ENCODE data around the gene NOC2L.
"Not testable (repeated sequence)": the region's sequence is repeated elsewhere in the genome, so short reads cannot be mapped to it uniquely, and the experiment has no call there.

NOC2L gene

DNA sequence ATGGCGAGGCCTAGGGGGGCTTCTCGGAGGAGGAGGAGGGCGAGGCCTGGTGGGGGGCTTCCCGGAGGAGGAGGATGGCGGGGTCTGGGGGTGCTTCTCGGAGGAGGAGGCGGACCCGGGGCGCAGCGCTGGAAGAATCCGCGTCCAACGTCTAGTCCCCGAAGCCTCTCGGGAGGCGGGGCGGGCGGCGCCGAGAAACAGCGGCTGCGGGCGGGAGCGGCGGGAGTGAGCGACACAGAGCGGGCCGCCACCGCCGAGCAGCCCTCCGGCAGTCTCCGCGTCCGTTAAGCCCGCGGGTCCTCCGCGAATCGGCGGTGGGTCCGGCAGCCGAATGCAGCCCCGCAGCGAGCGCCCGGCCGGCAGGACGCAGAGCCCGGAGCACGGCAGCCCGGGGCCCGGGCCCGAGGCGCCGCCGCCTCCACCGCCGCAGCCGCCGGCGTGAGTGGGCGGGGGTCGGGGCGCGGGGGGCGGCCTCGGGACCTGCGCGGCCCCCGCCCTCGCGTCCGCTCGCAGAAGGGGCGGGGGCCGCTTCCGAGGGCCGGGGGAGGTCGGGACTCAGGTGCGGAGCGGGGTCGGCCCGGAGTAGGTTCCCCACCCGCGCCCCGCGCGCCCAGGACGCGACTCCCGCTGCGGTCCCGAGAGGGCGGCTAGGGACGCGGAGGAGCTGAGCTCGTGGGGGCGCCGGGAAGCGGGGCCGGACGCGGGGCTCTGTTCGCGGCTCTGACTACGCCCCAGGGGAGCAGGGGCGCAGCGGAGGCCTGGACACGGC, 1.5 kb upstream of the NOC2L start, which contains the start of gene KLHL17:
KLHL17 (plus strand) TSS at position 222 of the 769 bp plus-strand sequence; CDS start at position 332, 110 bp downstream.
- DNase-seq, result peak; percentile 64 to 69

DNA sequence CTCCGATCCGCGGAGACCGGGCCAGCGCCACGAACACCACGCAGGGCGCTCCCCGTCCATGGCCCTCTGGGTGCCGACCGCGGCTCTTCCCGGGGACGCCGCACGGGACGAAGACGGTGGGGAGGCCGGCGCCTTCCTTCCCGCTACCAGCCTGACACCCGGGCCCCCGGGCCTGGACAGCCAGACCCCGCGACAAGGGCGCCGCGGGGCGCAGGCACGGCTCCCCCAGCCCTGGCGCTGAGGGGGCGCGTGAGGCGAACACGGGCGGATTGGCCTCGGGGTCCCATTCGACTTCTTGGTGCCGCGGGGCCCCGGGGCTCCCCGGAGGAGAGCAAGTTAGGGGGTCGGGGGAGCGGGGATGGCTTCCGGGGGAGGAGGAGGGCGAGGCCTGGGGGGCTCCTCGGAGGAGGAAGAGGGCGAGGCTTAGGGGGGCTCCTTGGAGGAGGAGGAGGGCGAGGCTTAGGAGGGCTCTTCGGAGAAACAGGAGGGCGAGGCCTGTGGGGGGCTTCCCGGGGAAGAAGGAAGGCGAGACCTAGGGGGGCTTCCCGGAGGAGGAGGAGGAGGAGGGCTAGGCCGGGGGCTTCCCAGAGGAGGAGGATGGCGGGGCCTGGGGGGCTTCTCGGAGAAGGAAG, 791 bp upstream of the NOC2L start:
- no peak for DNase-seq

DNA sequence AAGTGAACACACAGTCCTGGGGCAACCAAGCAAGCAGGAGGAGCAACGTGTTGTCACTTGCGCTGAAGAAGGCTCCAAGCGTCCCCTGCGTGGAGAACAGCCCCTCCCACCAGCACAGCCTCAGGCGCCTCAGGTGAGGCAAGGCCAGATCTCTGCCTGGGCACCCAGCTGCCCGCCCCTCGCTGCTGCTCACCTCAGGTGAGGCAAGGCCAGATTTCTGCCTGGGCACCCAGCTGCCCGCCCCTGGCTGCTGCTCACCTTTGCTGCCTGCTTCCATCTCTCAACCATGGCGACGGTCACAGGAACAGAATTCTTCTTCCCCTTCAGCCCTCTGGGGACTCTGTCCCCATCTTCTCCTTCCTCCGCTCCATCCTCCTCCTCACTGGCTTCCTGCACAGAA, 2.4 kb downstream of the NOC2L start:
- DNase-seq, result no peak

DNA sequence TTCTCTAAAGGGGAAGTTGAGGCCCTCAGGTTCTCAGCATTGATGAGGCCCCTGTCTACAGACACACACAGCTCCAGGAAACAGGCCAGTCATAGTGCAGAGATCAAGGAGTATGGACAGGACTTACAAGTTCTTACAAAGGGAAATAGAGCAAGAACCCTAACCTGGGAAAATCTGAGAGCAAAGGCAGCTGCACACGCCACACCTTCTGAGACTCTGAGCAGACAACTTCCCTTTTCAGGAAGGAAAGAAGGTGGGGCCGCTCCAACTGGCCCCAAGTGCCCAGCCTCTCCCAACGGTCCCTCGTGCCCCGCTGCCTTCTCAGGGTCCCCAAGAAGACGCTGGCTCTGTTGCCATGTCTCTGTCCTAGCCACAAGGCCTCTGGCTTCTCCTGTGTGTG, 3.6 kb downstream of the NOC2L start:
- DNase-seq, result peak in 1 of 2 donors; percentile 37

DNA sequence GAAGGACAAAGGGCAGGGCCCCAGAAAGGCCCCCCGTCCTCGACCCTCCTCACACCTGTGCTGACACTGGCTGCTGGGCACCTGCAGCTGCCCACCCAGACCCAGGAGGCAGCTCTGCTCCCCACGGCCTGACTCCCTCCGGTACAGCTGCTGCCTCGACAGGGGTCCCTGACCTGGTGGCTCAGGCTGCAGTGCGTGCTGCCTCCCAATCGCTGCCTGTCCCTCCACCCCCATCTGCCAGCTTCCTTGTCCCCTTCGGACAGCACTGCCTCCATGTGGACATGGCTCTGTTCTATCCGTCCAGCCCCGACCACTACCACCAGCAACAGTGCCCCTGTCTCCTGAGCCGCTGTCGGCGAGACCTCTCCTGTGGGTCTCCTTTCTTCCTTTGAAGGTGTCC, 4.1 kb downstream of the NOC2L start:
- no peak for DNase-seq

DNA sequence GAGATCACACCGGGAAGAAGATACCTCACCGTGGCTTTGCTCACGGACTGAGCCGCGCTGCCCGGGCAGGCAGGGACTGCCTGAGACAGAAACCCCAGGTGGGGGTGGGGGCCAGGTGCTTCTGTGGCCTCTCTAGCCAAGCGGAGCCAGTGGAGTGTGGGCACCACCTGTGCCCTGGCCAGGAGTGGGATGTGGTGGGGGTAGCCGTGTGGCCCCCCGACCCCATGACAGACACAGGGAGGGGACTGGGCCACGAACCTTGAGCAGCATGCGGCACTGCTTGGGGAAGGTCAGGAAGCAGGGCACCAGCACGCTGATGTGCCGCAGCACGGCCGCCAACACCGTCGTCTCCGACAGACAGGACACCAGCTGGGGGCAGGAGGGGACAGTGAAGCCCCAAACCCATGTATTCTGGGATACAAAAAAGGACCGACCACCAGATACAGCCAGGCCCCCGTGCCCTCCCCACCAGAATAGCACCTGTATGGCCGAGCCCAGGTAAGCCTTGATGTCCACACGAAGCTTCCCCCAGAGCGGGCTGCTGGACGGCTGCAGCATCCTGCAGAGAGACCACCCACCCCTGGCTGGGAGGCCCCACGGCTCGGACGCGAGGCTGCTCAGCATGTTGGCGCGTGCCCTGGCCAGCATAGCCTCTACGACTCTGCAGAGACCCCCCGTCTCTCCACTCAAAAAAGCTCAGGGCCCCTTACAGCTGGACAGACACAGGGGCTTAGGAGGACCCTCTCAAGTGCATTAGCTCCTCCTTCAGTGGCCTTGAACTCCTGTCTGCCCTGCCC, 5.3 kb downstream of the NOC2L start:
- no peak for DNase-seq

- no peak for DNase-seq
Measured at GRCh38 chr1:952603-953002, 6.5 kb downstream of the NOC2L start.

- DNase-seq, result no peak
Measured at GRCh38 chr1:952201-952600, 6.9 kb downstream of the NOC2L start.

- no peak for DNase-seq
Measured at GRCh38 chr1:951364-951763, 7.7 kb downstream of the NOC2L start.

DNA sequence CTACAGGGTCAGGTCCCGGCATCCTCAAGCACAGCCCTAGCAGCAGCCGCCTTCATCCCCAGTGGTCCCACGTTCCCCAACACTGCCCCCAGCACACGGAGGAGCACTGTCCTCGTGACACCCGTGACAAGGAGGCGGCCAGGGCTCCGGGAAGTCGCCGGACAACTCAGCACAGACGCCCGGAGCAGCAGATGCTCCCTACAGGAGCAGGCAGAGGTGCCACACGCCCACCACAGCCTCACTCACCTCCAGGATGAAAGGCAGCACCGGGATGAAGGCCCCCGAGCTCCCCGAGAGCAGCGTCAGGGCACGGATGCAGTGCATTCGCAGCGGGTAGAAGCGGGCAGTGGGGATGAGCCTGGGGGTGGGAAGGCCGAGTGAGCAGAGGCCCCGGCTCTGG, 8.2 kb downstream of the NOC2L start:
- DNase-seq, result no peak

DNA sequence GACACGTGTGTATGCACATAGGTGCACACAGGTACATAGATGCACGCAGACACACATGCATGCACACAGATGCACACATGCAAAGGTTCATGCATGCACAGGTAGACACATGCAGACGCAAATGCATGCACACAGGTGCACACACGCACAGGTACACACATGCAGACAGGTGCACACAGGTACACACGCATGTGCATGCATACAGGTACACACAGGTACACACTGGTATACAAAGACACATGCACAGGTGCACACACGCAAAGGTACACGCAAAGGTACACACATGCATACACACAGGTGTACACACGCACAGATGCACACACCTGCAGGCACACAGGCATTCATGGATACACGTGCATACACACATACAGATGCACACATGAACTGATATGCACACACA, 8.8 kb downstream of the NOC2L start:
- DNase-seq, result no peak

DNA sequence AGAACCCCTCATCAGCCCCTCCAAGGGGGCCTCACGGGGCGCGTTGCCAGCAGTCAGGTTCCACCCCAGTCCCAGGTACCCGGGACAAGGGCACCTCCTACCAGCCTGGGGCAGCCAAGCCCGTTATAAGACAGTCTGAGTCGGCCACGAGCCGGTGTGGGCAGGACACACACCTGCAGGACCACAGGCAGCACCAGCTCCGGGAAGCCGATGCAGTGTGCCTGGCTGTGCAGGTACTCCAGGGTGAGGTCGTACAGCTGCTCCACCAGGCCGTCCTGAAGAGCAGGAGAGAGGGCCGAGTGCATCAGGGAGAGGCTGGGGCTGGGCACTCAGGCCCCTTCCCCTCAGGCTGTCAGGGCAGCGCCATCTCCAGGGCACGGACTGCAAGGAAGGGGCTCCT, 11.1 kb downstream of the NOC2L start:
- DNase-seq, result no peak

DNA sequence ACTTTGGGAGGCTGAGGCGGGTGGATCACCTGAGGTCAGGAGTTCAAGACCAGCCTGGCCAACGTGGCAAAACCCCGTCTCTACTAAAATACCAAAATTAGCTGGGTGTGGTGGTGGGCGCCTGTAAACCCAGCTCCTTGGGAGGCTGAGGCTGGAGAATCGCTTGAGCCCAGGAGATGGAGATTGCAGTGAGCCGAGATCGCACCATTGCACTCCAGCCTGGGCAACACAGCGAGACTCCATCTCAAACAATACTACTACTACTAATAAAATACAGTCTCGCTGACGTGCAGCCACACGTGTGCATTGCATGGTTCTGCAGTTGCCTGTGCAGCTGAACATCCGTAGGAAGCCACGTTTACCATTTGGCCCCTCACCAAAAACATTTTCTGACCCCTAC, 12.2 kb downstream of the NOC2L start:
- not testable (repeated sequence) for DNase-seq

- DNase-seq, result no peak
Measured at GRCh38 chr1:945688-946556, 13.1 kb downstream of the NOC2L start.

GRCh38 chr1:944341-945325, 14.4 kb downstream of the NOC2L start:
- no peak for DNase-seq

GRCh38 chr1:943545-944340, 15.3 kb downstream of the NOC2L start:
- no peak for DNase-seq

DNA sequence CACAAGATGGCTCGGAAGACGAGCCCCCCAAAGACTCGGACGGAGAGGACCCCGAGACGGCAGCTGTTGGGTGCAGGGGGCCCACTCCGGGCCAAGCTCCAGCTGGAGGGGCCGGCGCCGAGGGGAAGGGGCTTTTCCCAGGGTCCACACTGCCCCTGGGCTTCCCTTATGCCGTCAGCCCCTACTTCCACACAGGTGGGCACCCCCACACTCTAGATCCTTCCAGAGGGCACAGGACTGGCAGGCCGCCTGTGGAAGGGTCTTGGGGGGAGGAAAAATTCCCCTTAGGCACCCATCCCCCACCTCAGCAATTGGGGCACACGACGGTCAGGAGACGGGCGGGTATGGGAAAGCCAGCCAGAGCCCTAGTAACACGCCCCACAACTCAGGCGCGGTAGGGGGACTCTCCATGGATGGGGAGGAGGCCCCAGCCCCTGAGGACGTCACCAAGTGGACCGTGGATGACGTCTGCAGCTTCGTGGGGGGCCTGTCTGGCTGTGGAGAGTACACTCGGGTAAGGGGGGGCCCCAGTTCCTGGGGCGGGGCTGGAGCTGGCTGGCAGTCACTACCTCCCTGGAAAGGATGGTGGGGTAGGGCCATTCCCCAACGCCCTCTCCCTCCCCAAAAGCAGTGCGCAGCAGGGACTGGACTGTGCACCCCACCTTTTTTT, 16.1 kb downstream of the NOC2L start:
- no peak for DNase-seq

DNA sequence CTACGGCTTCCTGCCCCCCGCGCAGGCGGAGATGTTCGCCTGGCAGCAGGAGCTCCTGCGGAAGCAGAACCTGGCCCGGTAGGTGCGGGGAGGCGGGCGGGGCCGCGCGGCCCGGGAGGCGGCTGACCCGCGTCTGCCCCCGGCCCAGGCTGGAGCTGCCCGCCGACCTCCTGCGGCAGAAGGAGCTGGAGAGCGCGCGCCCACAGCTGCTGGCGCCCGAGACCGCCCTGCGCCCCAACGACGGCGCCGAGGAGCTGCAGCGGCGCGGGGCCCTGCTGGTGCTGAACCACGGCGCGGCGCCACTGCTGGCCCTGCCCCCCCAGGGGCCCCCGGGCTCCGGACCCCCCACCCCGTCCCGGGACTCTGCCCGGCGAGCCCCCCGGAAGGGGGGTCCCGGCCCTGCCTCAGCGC, 16.6 kb downstream of the NOC2L start:
- DNase-seq, result no peak

GRCh38 chr1:941588-942383, 17.3 kb downstream of the NOC2L start:
- DNase-seq, result peak; percentile 9 to 19

Data from inflammatory macrophage (primary cell).